Ovary (tissue), 3 donors: ENCODE measurements around the gene DDX20.

ENCODE experiments used
- POLR2A ChIP-seq: fragments of 450-650 bp; IDR thresholded peaks from one replicate; pipeline ENCODE4 v1.6.1; 2017; ENCODE audit warnings: antibody characterized with exemption, mild to moderate bottlenecking, moderate library complexity
- TF ChIP-seq, protein P1 (sequence below), 3 donors: fragments of 450-650 bp in 2 of 3; fragments of 200-600 bp in 1 of 3; IDR thresholded peaks; one replicate each; pipeline versions ENCODE4 v1.5.1 to v1.8.0; 2016 to 2022; ENCODE audit warnings: antibody characterized with exemption in 3 of 3, mild to moderate bottlenecking in 1 of 3
- donor health status: DM: no; HTN: no; CAD: no.

DNA sequence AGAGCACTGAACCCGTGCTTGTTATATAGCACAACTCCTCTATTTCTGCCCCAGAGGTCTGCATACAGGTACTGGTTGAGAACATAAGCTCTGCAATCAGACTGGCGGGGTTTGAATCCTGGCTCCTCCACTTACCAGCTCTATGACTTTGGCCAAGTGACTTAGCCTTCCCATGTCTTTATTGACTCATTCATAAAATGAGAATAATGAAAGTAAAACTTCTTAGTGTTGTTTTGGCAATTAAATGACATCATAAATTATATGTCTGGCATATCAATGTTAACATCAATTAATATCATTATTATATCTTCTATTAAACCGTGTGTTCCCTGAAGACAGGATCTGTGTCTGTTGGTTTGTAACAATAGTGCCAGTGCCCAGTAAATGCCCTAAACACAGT lies 20.8 kb upstream of the DDX20 start:
- TF ChIP-seq, protein P1, sequence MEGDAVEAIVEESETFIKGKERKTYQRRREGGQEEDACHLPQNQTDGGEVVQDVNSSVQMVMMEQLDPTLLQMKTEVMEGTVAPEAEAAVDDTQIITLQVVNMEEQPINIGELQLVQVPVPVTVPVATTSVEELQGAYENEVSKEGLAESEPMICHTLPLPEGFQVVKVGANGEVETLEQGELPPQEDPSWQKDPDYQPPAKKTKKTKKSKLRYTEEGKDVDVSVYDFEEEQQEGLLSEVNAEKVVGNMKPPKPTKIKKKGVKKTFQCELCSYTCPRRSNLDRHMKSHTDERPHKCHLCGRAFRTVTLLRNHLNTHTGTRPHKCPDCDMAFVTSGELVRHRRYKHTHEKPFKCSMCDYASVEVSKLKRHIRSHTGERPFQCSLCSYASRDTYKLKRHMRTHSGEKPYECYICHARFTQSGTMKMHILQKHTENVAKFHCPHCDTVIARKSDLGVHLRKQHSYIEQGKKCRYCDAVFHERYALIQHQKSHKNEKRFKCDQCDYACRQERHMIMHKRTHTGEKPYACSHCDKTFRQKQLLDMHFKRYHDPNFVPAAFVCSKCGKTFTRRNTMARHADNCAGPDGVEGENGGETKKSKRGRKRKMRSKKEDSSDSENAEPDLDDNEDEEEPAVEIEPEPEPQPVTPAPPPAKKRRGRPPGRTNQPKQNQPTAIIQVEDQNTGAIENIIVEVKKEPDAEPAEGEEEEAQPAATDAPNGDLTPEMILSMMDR (IDR thresholded peaks at IDR 0.05) = no peak
- TF ChIP-seq POLR2A = no peak
